ENCODE results near the gene PPP3CB.
A peak's percentile ranks its signal among the peaks of the same experiment; 100 is the strongest.
"Not testable (repeated sequence)": the region's sequence is repeated elsewhere in the genome, so short reads cannot be mapped to it uniquely, and the experiment has no call there.

Gene PPP3CB

DNA sequence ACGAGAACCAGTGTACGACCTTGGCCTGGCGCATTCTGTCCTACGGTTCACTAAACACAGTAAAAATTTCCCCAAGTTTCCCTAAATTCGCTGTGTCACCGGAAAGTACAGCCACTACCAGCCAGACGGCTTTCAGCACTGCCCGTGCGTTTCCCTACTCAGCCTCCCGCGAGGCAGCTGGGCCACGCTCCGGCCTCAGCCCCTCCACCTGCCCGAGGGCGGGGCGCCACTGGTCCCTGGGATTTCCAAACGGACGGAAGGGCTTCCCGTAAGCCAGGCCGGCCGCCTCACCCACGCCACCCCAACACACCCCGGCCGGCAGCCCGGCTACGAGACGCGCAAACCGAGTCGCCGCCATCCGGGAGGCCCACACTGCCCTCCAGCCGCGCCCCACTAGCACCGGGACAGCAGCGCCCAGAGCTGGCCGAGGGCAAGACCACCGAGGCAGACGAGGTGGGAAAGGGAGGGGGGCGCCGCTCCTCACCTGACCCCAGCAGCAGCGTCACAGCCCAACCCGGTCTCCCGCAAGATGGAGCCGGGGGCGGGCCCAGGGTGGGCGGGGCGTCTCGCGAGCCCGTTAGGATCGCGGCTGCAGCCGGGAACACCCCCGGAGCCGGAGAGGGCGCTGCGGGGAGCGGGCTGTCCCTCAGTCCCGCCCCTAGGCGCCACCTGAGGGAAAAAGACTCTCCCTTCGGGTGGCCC is 82.1 kb downstream of the PPP3CB start, which contains the start of gene ANXA7:
TSS of gene ANXA7 (minus strand) at position 531 of the 702 bp plus-strand sequence. CDS start 13,202 bp downstream, outside the sequence.
- DNase-seq, result peak; percentile 91

GRCh38 chr10:73413108-73413527 is 82.7 kb downstream of the PPP3CB start:
- DNase-seq, result peak; percentile 65

DNA sequence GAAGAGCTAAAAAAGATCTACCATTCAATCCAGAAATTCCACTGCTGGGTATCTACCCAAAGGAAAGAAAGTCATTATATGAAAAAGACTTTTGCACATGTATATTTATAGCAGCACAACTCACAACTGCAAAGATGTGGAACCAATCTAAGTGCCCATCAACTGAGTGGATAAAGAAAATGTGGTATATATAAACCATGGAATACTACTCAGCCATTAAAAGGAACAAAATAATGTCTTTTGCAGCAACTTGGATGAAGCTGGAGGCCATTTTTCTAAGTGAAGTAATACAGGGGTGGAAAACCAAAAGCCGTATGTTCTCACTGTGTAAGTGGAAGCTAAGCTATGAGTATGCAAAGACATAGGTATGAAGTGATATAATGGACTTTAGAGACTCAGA is 84.9 kb downstream of the PPP3CB start:
- DNase-seq, result no peak

DNA sequence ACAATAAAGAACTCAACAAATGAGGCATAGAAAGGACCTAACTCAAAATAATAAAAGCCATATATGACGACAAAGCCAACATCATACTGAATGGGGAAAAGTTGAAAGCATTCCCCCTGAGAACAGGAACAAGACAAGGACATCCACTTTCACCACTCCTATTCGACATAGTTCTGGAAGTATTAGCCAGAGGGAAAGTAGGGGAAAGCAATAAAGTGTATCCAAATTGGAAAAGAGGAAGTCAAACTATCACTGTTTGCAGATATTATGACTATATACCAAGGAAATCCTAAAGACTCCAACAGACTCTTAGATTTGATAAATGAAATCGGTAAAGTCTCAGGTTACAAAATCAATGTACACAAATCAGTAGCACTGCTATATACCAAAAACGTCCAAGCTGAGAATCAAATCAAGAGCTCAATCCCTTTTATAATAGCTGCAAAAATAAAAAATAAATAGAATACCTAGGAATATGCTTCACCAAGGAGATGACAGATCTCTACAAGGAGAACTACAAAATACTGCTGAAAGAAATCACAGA is 86.8 kb downstream of the PPP3CB start:
- no peak for DNase-seq

DNA sequence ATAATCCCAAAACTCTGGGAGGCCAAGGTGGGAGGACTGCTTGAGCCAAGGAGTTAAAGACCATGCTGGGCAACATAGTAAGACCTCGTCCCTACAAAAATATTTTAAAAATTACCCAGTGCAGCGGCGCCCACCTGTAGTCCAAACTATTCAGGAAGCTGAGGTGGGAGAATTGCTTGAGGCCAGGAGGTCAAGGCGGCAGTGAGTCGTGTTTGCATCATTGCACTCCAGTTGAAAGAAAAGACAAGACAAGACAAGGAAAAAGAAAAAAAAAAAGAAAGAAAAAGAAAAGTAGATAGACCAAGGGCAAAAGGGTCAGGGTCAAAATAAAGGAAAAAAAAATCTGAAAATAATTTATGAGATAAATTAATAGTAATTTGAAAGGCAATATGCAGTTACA is 87.8 kb downstream of the PPP3CB start:
- DNase-seq, result no peak

DNA sequence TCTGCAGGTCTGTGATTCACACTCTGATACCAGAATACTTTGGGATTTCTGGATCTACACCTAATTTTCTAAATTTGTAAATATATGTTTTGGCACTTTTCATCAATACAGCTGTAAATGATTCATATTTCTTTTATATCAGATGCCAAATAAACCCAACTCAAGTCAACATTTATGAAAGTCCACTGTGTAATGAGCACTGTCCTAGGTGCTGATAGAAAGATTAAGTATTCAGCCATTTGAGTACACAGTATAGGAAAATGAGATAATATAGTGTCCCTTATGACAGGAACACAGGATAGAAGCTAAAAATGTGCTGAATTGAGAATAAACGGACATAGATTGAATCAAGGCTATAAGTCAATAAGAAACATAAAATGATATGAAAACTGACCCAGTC is 88.3 kb downstream of the PPP3CB start:
- no peak for DNase-seq

- DNase-seq, result no peak
Measured at GRCh38 chr10:73406846-73407245, 89.0 kb downstream of the PPP3CB start.

- DNase-seq, result no peak
Measured at GRCh38 chr10:73405556-73405955, 90.3 kb downstream of the PPP3CB start.

DNA sequence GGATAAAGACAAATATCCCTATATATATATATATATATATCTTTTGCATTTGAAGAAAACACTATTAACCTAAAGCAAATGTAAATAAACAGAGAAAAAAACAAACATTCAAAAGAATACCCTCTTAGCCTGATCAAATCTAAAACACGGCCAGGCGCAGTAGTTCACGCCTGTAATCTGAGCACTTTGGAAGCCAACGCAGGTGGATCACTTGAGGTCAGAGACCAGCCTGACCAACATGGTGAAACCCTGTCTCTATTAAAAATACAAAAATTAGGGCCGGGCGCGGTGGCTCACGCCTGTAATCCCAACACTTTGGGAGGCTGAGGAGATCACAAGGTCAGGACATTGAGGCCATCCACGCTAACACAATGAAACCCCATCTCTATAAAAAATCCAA is 91.1 kb downstream of the PPP3CB start:
- no peak for DNase-seq

DNA sequence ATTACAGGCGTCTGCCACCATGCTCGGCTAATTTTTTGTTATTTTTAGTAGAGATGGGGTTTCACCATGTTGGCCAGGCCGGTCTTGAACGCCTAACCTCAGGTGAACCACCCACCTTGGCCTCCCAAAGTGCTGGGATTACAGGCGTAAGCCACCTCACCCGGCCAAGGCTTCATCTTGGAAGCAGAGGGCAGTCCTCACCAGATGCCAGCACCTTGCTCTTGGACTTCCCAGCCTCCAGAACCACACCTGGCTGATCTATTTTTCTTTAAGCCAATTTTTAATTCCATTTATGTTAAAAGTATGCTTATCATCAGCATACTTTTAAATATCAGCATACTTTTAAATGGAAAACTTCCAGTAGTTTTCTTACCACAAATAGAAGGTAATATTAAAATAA is 94.2 kb downstream of the PPP3CB start:
- no peak for DNase-seq

DNA sequence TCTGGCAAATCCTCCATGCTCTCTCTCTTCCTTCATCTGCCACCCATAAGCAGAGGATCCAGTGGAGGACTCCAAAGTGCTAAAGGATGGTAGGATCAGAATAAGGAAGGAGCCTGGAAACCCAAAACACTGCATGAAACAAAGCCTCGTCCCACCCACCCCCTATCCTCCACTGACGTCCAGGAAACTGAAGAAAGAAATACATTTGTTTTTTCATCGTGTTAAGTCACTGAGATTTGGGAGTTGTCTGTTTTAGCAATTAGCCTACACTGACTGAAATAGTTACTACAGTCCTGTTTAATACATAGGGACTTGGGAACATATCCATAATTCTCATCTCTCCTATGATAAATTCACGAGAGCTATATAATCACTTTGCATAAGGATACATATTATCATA is 96.8 kb downstream of the PPP3CB start:
- no peak for DNase-seq

DNA sequence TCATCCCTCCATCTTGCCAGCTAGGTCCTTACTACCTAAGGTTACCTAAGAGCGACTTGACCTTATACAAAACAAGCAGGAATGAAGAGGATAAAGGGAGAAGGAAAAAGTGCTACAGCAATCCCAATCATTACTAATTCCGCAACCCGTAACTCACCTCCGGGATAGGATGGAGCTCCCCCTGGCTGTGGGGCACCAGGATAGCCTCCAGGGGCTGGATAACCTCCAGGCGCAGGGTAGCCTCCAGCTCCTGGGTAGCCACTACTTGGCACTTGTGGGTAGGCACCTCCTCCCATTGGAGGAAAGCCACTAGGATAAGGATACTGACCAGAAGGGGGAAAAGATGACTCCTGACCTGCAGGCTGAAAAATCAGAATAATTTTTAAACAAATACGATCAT is 97.8 kb downstream of the PPP3CB start:
- no peak for DNase-seq

GRCh38 chr10:73394325-73394724 is 101.5 kb downstream of the PPP3CB start:
- not testable (repeated sequence) for DNase-seq

DNA sequence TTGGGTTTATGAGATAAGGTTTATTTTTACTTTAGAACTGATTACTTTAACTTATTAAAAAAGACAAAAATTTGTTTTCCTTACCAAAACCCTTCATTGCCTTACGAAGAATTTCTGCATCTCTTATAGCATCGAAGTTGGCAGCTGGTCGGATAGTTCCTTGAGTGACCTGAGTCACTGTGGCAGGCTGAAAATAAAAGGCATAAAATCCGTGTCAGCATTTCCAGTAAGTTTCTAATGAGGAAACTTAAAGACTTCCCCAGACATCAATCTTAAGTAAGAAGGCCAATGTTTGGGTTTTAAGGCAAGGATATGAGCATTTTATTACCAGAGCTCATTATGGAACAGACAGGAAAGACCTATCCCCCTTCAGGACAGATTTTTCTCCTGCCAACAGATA is 107.6 kb downstream of the PPP3CB start:
- DNase-seq, result no peak

GRCh38 chr10:73386583-73386982 is 109.2 kb downstream of the PPP3CB start:
- DNase-seq, result no peak

All from RPMI8226 (cell line).